ENCODE results near the gene LARP4B.
"Not testable (repeated sequence)": the region's sequence is repeated elsewhere in the genome, so short reads cannot be mapped to it uniquely, and the experiment has no call there.

The LARP4B gene

GRCh38 chr10:771647-772046 is 159.9 kb downstream of the LARP4B start:
- H3K9me3 Mint-ChIP-seq, result peaks cover 12% of the 10 kb centered on the region
- H3K4me1 Mint-ChIP-seq, result no peaks in the 10 kb centered on the region
- peaks cover 13% of the 10 kb centered on the region for H3K27me3 Mint-ChIP-seq (ENCODE audit: low read depth)
- TF ChIP-seq CTCF (IDR thresholded peaks at IDR 0.05; ENCODE audit: unreplicated experiment in 3 of 3), result no peak
- no peaks in the 10 kb centered on the region for H3K36me3 Mint-ChIP-seq (ENCODE audit: low read depth)
- no peak overlapping the region for H3K4me3 Mint-ChIP-seq
- H3K27ac Mint-ChIP-seq, result no peak overlapping the region

- peaks cover 14% of the 10 kb centered on the region for H3K9me3 Mint-ChIP-seq
- no peak overlapping the region for H3K4me3 Mint-ChIP-seq
- no peak for TF ChIP-seq CTCF (IDR thresholded peaks at IDR 0.05; ENCODE audit: unreplicated experiment in 3 of 3)
- peaks cover 13% of the 10 kb centered on the region for H3K27me3 Mint-ChIP-seq (ENCODE audit: low read depth)
- no peaks in the 10 kb centered on the region for H3K36me3 Mint-ChIP-seq (ENCODE audit: low read depth)
- no peaks in the 10 kb centered on the region for H3K4me1 Mint-ChIP-seq
- H3K27ac Mint-ChIP-seq, result no peak overlapping the region
These were observed 160.5 kb downstream of the LARP4B start for GRCh38 chr10:770975-771374.

GRCh38 chr10:770048-770712 is 161.3 kb downstream of the LARP4B start:
- not testable (repeated sequence) for H3K36me3 Mint-ChIP-seq (ENCODE audit: low read depth); H3K27ac Mint-ChIP-seq; H3K4me1 Mint-ChIP-seq; H3K4me3 Mint-ChIP-seq
- Mint-ChIP-seq H3K27me3 (ENCODE audit: low read depth) (peaks cover 11% of the 10 kb centered on the region), H3K9me3 (peaks cover 15% of the 10 kb centered on the region)

- Mint-ChIP-seq H3K4me1 (no peaks in the 10 kb centered on the region), H3K4me3 (no peak overlapping the region), H3K9me3 (peaks cover 34% of the 10 kb centered on the region), H3K27me3 (ENCODE audit: low read depth) (peaks cover 4% of the 10 kb centered on the region), H3K27ac (no peak overlapping the region), H3K36me3 (ENCODE audit: low read depth) (no peaks in the 10 kb centered on the region)
- no peak for TF ChIP-seq CTCF (IDR thresholded peaks at IDR 0.05; ENCODE audit: unreplicated experiment in 3 of 3)
These were observed 163.7 kb downstream of the LARP4B start for GRCh38 chr10:767794-768193.

GRCh38 chr10:767211-767610 is 164.3 kb downstream of the LARP4B start:
- H3K9me3 Mint-ChIP-seq, result peaks cover 40% of the 10 kb centered on the region
- no peak for TF ChIP-seq CTCF (IDR thresholded peaks at IDR 0.05; ENCODE audit: unreplicated experiment in 3 of 3)
- no peak overlapping the region for H3K4me3 Mint-ChIP-seq

GRCh38 chr10:761376-761775 is 170.1 kb downstream of the LARP4B start:
- Mint-ChIP-seq H3K4me1 (no peaks in the 10 kb centered on the region), H3K4me3 (no peak overlapping the region), H3K36me3 (ENCODE audit: low read depth) (no peaks in the 10 kb centered on the region), H3K27me3 (ENCODE audit: low read depth) (peaks cover 5% of the 10 kb centered on the region), H3K9me3 (peaks cover 44% of the 10 kb centered on the region), H3K27ac (no peak overlapping the region)
- TF ChIP-seq CTCF (IDR thresholded peaks at IDR 0.05; ENCODE audit: unreplicated experiment in 3 of 3), result no peak

More at GRCh38 chr10:767211-767610, 164.3 kb downstream of the LARP4B start:
- Mint-ChIP-seq H3K27me3 (ENCODE audit: low read depth) (peaks cover 4% of the 10 kb centered on the region), H3K4me1 (no peaks in the 10 kb centered on the region), H3K36me3 (ENCODE audit: low read depth) (no peaks in the 10 kb centered on the region), H3K27ac (no peak overlapping the region)
